ENCODE measurements around the gene EFNA4. TPM values are rescaled to one million over a fixed set of nuclear protein-coding genes. Genes with fewer than 3 reads are reported as not detected.

The EFNA4 gene
- total and polyA plus RNA-seq, 2 of the 4 experiments (the other 2 are of a cell fraction) = 3.8 to 11.8 TPM

- H3K4me3 ChIP-seq (ENCODE audit: insufficient read depth, low read depth, low read length) = no peak overlapping the region
- H4K5ac ChIP-seq (ENCODE audit: low read depth, low read length) = no peak overlapping the region
- no peak for DNase-seq
- peaks cover 1% of the 10 kb centered on the region; the same call in 1 of the 2 replicates for H3K4me1 ChIP-seq (ENCODE audit: control insufficient read depth, insufficient read depth, low read length)
- no peak overlapping the region for H2BK15ac ChIP-seq (ENCODE audit: low read depth, low read length)
- no peak overlapping the region for H2BK20ac ChIP-seq (ENCODE audit: low read depth, low read length)
- no peak overlapping the region for H3K4me2 ChIP-seq (ENCODE audit: low read depth, low read length)
- H3K36me3 ChIP-seq (ENCODE audit: control insufficient read depth, insufficient read depth, low read length) = no peaks in the 10 kb centered on the region
- no peak overlapping the region for H3K18ac ChIP-seq (ENCODE audit: low read depth, low read length)
- TF ChIP-seq MAZ (IDR thresholded peaks at IDR 0.05; ENCODE audit: borderline replicate concordance, low read depth, low read length) = no peak
- no peak for TF ChIP-seq BHLHE40 (IDR thresholded peaks at IDR 0.05; ENCODE audit: low read depth, low read length)
- no TSS peak for BruUV-seq (replicated peaks)
- H3K27ac ChIP-seq (ENCODE audit: insufficient read depth, low read length) = no peak overlapping the region
- no peak overlapping the region for H2BK5ac ChIP-seq (ENCODE audit: low read depth, low read length, poor library complexity, severe bottlenecking)
- H3K9me3 ChIP-seq (ENCODE audit: control insufficient read depth, insufficient read depth, low read length) = no peaks in the 10 kb centered on the region
- H2AK5ac ChIP-seq (ENCODE audit: low read depth, low read length) = no peak overlapping the region
- H4K20me1 ChIP-seq (ENCODE audit: insufficient read depth, low read length) = no peaks in the 10 kb centered on the region; the same call in 1 of the 2 replicates
- no peaks in the 10 kb centered on the region for H3K79me1 ChIP-seq (ENCODE audit: low read depth in 1 of 2, low read length in 2 of 2)
- WGBS, 2 experiments (ENCODE audit: extremely low coverage in 2 of 2, insufficient read length in 1 of 2) = 50% methylated on average over 2 of the region's 20 CpGs; no CpG with 5 or more reads in 1 of the 2 experiments
- ChIA-PET CTCF (no interaction called here), POLR2A (ENCODE audit: unreplicated experiment) (no interaction called here)
- H3K56ac ChIP-seq (ENCODE audit: extremely low read depth, insufficient read depth, low read length) = no peak overlapping the region
- H3K27me3 ChIP-seq (ENCODE audit: control insufficient read depth, insufficient read depth, low read length) = peaks cover 46% of the 10 kb centered on the region
- no peak overlapping the region for H2AFZ ChIP-seq (replicated peaks; ENCODE audit: low read length, poor library complexity)
- H3K23ac ChIP-seq (ENCODE audit: low read depth, low read length) = no peak overlapping the region
- ATAC-seq (ENCODE audit: low read depth) = no peak
- no peak overlapping the region for H3K4ac ChIP-seq (ENCODE audit: low read depth, low read length)
- H3K9me1 ChIP-seq (ENCODE audit: insufficient read depth, low read length) = peaks cover 6% of the 10 kb centered on the region; the same call in 1 of the 2 replicates
- peak overlapping the region; percentile 55 for H2AK9ac ChIP-seq (replicated peaks; ENCODE audit: low read depth, low read length, poor library complexity)
- no peak overlapping the region for H4K91ac ChIP-seq (ENCODE audit: insufficient read depth, low read depth, low read length)
- intact Hi-C loops (cut with micrococcal nuclease) (no loop called here), dilution Hi-C loops (cut with HindIII; ENCODE audit: low sequenced_read_pairs, unreplicated experiment) (no loop called here), in situ Hi-C loops (cut with MboI; ENCODE audit: low sequenced_read_pairs) (no loop called here)
- no peak overlapping the region for H4K8ac ChIP-seq (ENCODE audit: low read depth in 2 of 2, low read length in 2 of 2)
- H2BK120ac ChIP-seq (ENCODE audit: low read depth, low read length) = no peak overlapping the region
- H3K14ac ChIP-seq (replicated peaks; ENCODE audit: low read depth, low read length) = no peak overlapping the region
- no peak overlapping the region for H3K9ac ChIP-seq (ENCODE audit: low read depth, low read length)
Observed at GRCh38 chr1:155034318-155035208, 29.0 kb upstream of the EFNA4 start.
